Measurements from ENCODE around the gene GRIP2.

Gene GRIP2

GRCh38 chr3:14539742-14540491 is at the start of gene GRIP2:
Gene GRIP2, minus strand, starts transcription at chr3:14540342. Its CDS starts 34 bp downstream, at chr3:14540308.
- no peak for DNase-seq (ENCODE audit: low spot score)

- no peak for DNase-seq (ENCODE audit: low spot score)
Measured at GRCh38 chr3:14588425-14589112, 48.4 kb upstream of the GRIP2 start.

GRCh38 chr3:14587740-14588360 is 47.7 kb upstream of the GRIP2 start:
- DNase-seq (ENCODE audit: low spot score), result no peak

- DNase-seq (ENCODE audit: low spot score), result no peak
Measured at GRCh38 chr3:14586611-14587010, 46.5 kb upstream of the GRIP2 start.

GRCh38 chr3:14583548-14584091 is 43.5 kb upstream of the GRIP2 start:
- DNase-seq (ENCODE audit: low spot score), result no peak

- no peak for DNase-seq (ENCODE audit: low spot score)
Measured at GRCh38 chr3:14582045-14582410, 41.9 kb upstream of the GRIP2 start.

- no peak for DNase-seq (ENCODE audit: low spot score)
Measured at GRCh38 chr3:14581334-14582044, 41.3 kb upstream of the GRIP2 start.

GRCh38 chr3:14577897-14578296 is 37.8 kb upstream of the GRIP2 start:
- no peak for DNase-seq (ENCODE audit: low spot score)

- DNase-seq (ENCODE audit: low spot score), result no peak
Measured at GRCh38 chr3:14576163-14576562, 36.0 kb upstream of the GRIP2 start.

GRCh38 chr3:14574183-14574582 is 34.0 kb upstream of the GRIP2 start:
- no peak for DNase-seq (ENCODE audit: low spot score)

- no peak for DNase-seq (ENCODE audit: low spot score)
Measured at GRCh38 chr3:14573706-14574105, 33.6 kb upstream of the GRIP2 start.

- DNase-seq (ENCODE audit: low spot score), result no peak
Measured at GRCh38 chr3:14570864-14571263, 30.7 kb upstream of the GRIP2 start.

- DNase-seq (ENCODE audit: low spot score), result no peak
Measured at GRCh38 chr3:14570089-14570488, 29.9 kb upstream of the GRIP2 start.

- DNase-seq (ENCODE audit: low spot score), result no peak
Measured at GRCh38 chr3:14569474-14570000, 29.4 kb upstream of the GRIP2 start.

GRCh38 chr3:14568269-14568668 is 28.1 kb upstream of the GRIP2 start:
- no peak for DNase-seq (ENCODE audit: low spot score)

- DNase-seq (ENCODE audit: low spot score), result no peak
Measured at GRCh38 chr3:14566812-14567211, 26.7 kb upstream of the GRIP2 start.

GRCh38 chr3:14565868-14566588 is 25.9 kb upstream of the GRIP2 start:
- DNase-seq (ENCODE audit: low spot score), result no peak

GRCh38 chr3:14564741-14565140 is 24.6 kb upstream of the GRIP2 start:
- DNase-seq (ENCODE audit: low spot score), result no peak

GRCh38 chr3:14563946-14564539 is 23.9 kb upstream of the GRIP2 start:
- DNase-seq (ENCODE audit: low spot score), result no peak

- no peak for DNase-seq (ENCODE audit: low spot score)
Measured at GRCh38 chr3:14562121-14562890, 22.2 kb upstream of the GRIP2 start.

All from activated CD4-positive, alpha-beta T cell treated with anti-CD3 and anti-CD28 coated beads, Interleukin-2, Interleukin-4, amounts not matched to agents 100 ng/mL and 50 ng/mL, durations not matched to agents 16 hours and 8 hours (primary cell).